Brain pericyte (primary cell): ENCODE measurements around the gene NAT10.

Experiments used
- DNase-seq: peaks from one replicate; pipeline ENCODE4 v3.0.0-alpha.2; 2012; ENCODE audit warnings: low read depth, low spot score

The NAT10 gene

GRCh38 chr11:34105957-34106504 is 602 bp downstream of the NAT10 start:
- no peak for DNase-seq

- DNase-seq, result no peak
These were observed 6.4 kb downstream of the NAT10 start for GRCh38 chr11:34111722-34112270.

- DNase-seq, result no peak
These were observed 8.6 kb downstream of the NAT10 start for GRCh38 chr11:34114014-34114413.

- no peak for DNase-seq
These were observed 9.0 kb downstream of the NAT10 start for GRCh38 chr11:34114471-34114870.

GRCh38 chr11:34120651-34121050 is 15.2 kb downstream of the NAT10 start:
- no peak for DNase-seq

- DNase-seq, result no peak
These were observed 19.6 kb downstream of the NAT10 start for GRCh38 chr11:34124885-34125668.

- DNase-seq, result no peak
These were observed 21.8 kb downstream of the NAT10 start for GRCh38 chr11:34126959-34127848.

GRCh38 chr11:34128824-34129223 is 23.4 kb downstream of the NAT10 start:
- DNase-seq, result no peak

GRCh38 chr11:34132261-34132965 is 27.0 kb downstream of the NAT10 start:
- DNase-seq, result no peak

GRCh38 chr11:34134765-34135164 is 29.3 kb downstream of the NAT10 start:
- DNase-seq, result no peak

- DNase-seq, result no peak
These were observed 30.0 kb downstream of the NAT10 start for GRCh38 chr11:34135439-34135838.

- no peak for DNase-seq
These were observed 31.0 kb downstream of the NAT10 start for GRCh38 chr11:34136420-34136819.

GRCh38 chr11:34139346-34139745 is 33.9 kb downstream of the NAT10 start:
- no peak for DNase-seq

GRCh38 chr11:34140149-34140548 is 34.7 kb downstream of the NAT10 start:
- DNase-seq, result no peak

- DNase-seq, result no peak
These were observed 37.6 kb downstream of the NAT10 start for GRCh38 chr11:34143048-34143447.

GRCh38 chr11:34145073-34145472 is 39.6 kb downstream of the NAT10 start:
- DNase-seq, result no peak

GRCh38 chr11:34145847-34146381 is 40.5 kb downstream of the NAT10 start:
- DNase-seq, result no peak

GRCh38 chr11:34146411-34146810 is 41.0 kb downstream of the NAT10 start:
- no peak for DNase-seq

GRCh38 chr11:34146866-34147265 is 41.4 kb downstream of the NAT10 start:
- DNase-seq, result no peak

GRCh38 chr11:34147581-34147980 is 42.2 kb downstream of the NAT10 start:
- no peak for DNase-seq

- no peak for DNase-seq
These were observed 43.2 kb downstream of the NAT10 start for GRCh38 chr11:34148504-34149165.
